HFF-Myc (cell line): ENCODE data around the gene POLR3E.

Source experiments
- DNase-seq: peaks from one replicate; pipeline ENCODE4 v3.0.0-alpha.2; 2011; ENCODE audit warnings: low read depth; ENCODE audit errors: extremely low read depth
- H3K4me3 ChIP-seq: replicated peaks from 2 replicates; pipeline ENCODE4 v1.5.1; 2011; ENCODE audit warnings: low read depth, mild to moderate bottlenecking, control low read depth, low read length
- CTCF ChIP-seq: IDR thresholded peaks from 2 replicates; pipeline ENCODE4 v1.5.1; 2012; ENCODE audit warnings: mild to moderate bottlenecking, low read depth, low read length, control low read depth; ENCODE audit errors: missing control alignments

POLR3E gene

GRCh38 chr16:22335668-22336246 is 38.5 kb downstream of the POLR3E start:
- no peak for TF ChIP-seq CTCF
- no peak overlapping the region for H3K4me3 ChIP-seq
- no peak for DNase-seq

- H3K4me3 ChIP-seq: no peak overlapping the region
- no peak for DNase-seq
- no peak for TF ChIP-seq CTCF
Measured at GRCh38 chr16:22336581-22336980, 39.4 kb downstream of the POLR3E start.

GRCh38 chr16:22337045-22337444 is 39.8 kb downstream of the POLR3E start:
- no peak for DNase-seq
- no peak for TF ChIP-seq CTCF
- no peak overlapping the region for H3K4me3 ChIP-seq

- no peak for TF ChIP-seq CTCF
- no peak for DNase-seq
- no peak overlapping the region for H3K4me3 ChIP-seq
Measured at GRCh38 chr16:22337849-22338635, 40.8 kb downstream of the POLR3E start.

- no peak overlapping the region for H3K4me3 ChIP-seq
- no peak for DNase-seq
- no peak for TF ChIP-seq CTCF
Measured at GRCh38 chr16:22340945-22341344, 43.7 kb downstream of the POLR3E start.

- no peak for TF ChIP-seq CTCF
- no peak overlapping the region for H3K4me3 ChIP-seq
- no peak for DNase-seq
Measured at GRCh38 chr16:22342082-22342481, 44.9 kb downstream of the POLR3E start.

GRCh38 chr16:22346483-22346882 is 49.3 kb downstream of the POLR3E start:
- TF ChIP-seq CTCF: no peak
- DNase-seq: no peak
- H3K4me3 ChIP-seq: no peak overlapping the region
